GM18511 (cell line): ENCODE results near the gene S100A5.
"Not testable (repeated sequence)": the region's sequence is repeated elsewhere in the genome, so short reads cannot be mapped to it uniquely, and the experiment has no call there.

ENCODE experiments used
- ATAC-seq: cut with Tn5 transposase; IDR thresholded peaks from one replicate; pipeline ENCODE4 v1.9.1; 2021; ENCODE audit warnings: mild to moderate bottlenecking, moderate library complexity; ENCODE audit not compliant: unreplicated experiment

The S100A5 gene

GRCh38 chr1:153535242-153536011 is 5.3 kb downstream of the S100A5 start, which contains the start of gene S100A6:
S100A6 (minus strand) TSS chr1:153535991; CDS start chr1:153535339, 652 bp downstream.
- peak; percentile 37 for ATAC-seq

- ATAC-seq: no peak
Measured at GRCh38 chr1:153534925-153535241, 5.9 kb downstream of the S100A5 start.

- ATAC-seq: no peak
Measured at GRCh38 chr1:153534226-153534924, 6.4 kb downstream of the S100A5 start.

- no peak for ATAC-seq
Measured at GRCh38 chr1:153533689-153534201, 7.0 kb downstream of the S100A5 start.

- ATAC-seq: no peak
Measured at GRCh38 chr1:153532769-153533599, 7.8 kb downstream of the S100A5 start.

- no peak for ATAC-seq
Measured at GRCh38 chr1:153532181-153532580, 8.6 kb downstream of the S100A5 start.

GRCh38 chr1:153531638-153532037 is 9.1 kb downstream of the S100A5 start:
- no peak for ATAC-seq

- ATAC-seq: no peak
Measured at GRCh38 chr1:153527683-153528040, 13.1 kb downstream of the S100A5 start.

GRCh38 chr1:153527023-153527682 is 13.6 kb downstream of the S100A5 start:
- no peak for ATAC-seq

GRCh38 chr1:153526132-153526543 is 14.6 kb downstream of the S100A5 start:
- no peak for ATAC-seq

- no peak for ATAC-seq
Measured at GRCh38 chr1:153525088-153525728, 15.5 kb downstream of the S100A5 start.

- not testable (repeated sequence) for ATAC-seq
Measured at GRCh38 chr1:153522353-153523048, 18.2 kb downstream of the S100A5 start.

GRCh38 chr1:153521808-153522207 is 18.9 kb downstream of the S100A5 start:
- ATAC-seq: not testable (repeated sequence)

- ATAC-seq: no peak
Measured at GRCh38 chr1:153520818-153521476, 19.8 kb downstream of the S100A5 start.

GRCh38 chr1:153520137-153520691 is 20.5 kb downstream of the S100A5 start:
- not testable (repeated sequence) for ATAC-seq

GRCh38 chr1:153519242-153519641 is 21.5 kb downstream of the S100A5 start:
- no peak for ATAC-seq

GRCh38 chr1:153515504-153516394 is 25.0 kb downstream of the S100A5 start:
- ATAC-seq: no peak

GRCh38 chr1:153513666-153514065 is 27.1 kb downstream of the S100A5 start:
- no peak for ATAC-seq
